TTC549 (cell line): Measurements from ENCODE around the gene USP10.

Experiments used
- FAIRE-seq: peaks from 2 replicates; lab custom pipeline; 2012; peaks lifted over from hg19 to GRCh38; lab: Jason Lieb, UNC

USP10 gene

GRCh38 chr16:84699147-84699711 is 571 bp upstream of the USP10 start:
- no peak for FAIRE-seq

- FAIRE-seq: no peak
Measured at GRCh38 chr16:84700446-84701300, 873 bp downstream of the USP10 start.

- FAIRE-seq: no peak
Measured at GRCh38 chr16:84703681-84704080, 3.9 kb downstream of the USP10 start.

- no peak for FAIRE-seq
Measured at GRCh38 chr16:84704253-84704652, 4.5 kb downstream of the USP10 start.

- no peak for FAIRE-seq
Measured at GRCh38 chr16:84706856-84707255, 7.1 kb downstream of the USP10 start.

GRCh38 chr16:84709609-84710008 is 9.8 kb downstream of the USP10 start:
- no peak for FAIRE-seq

GRCh38 chr16:84710686-84711085 is 10.9 kb downstream of the USP10 start:
- FAIRE-seq: no peak

- no peak for FAIRE-seq
Measured at GRCh38 chr16:84712138-84712671, 12.4 kb downstream of the USP10 start.

GRCh38 chr16:84712801-84713775 is 13.3 kb downstream of the USP10 start:
- no peak for FAIRE-seq

GRCh38 chr16:84714028-84714427 is 14.2 kb downstream of the USP10 start:
- no peak for FAIRE-seq

GRCh38 chr16:84715424-84715823 is 15.6 kb downstream of the USP10 start:
- FAIRE-seq: no peak

- no peak for FAIRE-seq
Measured at GRCh38 chr16:84715854-84716253, 16.1 kb downstream of the USP10 start.

- no peak for FAIRE-seq
Measured at GRCh38 chr16:84716740-84717139, 16.9 kb downstream of the USP10 start.

- FAIRE-seq: no peak
Measured at GRCh38 chr16:84717484-84717883, 17.7 kb downstream of the USP10 start.

GRCh38 chr16:84720177-84720579 is 20.4 kb downstream of the USP10 start:
- FAIRE-seq: no peak

GRCh38 chr16:84722068-84722467 is 22.3 kb downstream of the USP10 start:
- no peak for FAIRE-seq

GRCh38 chr16:84723906-84724305 is 24.1 kb downstream of the USP10 start:
- FAIRE-seq: no peak

- no peak for FAIRE-seq
Measured at GRCh38 chr16:84724606-84725309, 25.0 kb downstream of the USP10 start.

- no peak for FAIRE-seq
Measured at GRCh38 chr16:84725481-84726078, 25.8 kb downstream of the USP10 start.

GRCh38 chr16:84726079-84726668 is 26.4 kb downstream of the USP10 start:
- FAIRE-seq: no peak
